HG02840 (cell line): ENCODE data around the gene KBTBD12.

Experiments used
- ATAC-seq: cut with Tn5 transposase; IDR thresholded peaks from one replicate; pipeline ENCODE4 v1.9.1; 2021; ENCODE audit warnings: mild to moderate bottlenecking, moderate library complexity, moderate number of reproducible peaks; ENCODE audit not compliant: unreplicated experiment, low FRiP score

The KBTBD12 gene

DNA sequence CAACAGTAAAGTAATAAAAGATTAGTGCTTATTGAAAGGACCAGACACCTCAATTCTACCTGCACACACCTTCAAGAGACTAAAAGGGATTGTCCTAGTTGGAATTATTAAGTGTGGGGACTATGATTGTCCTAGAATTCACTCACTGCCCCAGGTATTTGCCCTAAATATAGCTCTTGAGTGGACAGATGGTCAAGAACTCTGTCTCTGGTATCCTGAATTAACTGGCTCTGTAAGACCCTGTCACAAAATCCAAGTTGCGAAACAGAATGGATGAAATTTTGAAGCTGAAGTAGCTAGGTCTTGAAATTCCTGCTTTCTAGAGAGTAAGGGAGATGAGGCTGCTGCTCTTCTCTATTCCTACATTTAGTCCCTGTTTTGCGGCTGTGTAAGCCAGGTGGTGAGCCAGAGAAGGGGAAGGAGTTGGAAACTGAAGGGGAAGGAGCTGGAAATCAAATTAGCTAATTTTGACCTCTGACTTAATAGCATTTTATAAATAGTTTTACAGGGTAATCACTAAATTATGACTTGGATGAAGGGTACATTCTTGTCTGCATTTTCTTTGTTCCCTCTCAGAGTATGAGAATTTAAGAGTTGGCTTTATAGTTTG, 34.5 kb downstream of the KBTBD12 start:
- ATAC-seq, result no peak

GRCh38 chr3:127951276-127951675, 36.2 kb downstream of the KBTBD12 start:
- ATAC-seq, result no peak

DNA sequence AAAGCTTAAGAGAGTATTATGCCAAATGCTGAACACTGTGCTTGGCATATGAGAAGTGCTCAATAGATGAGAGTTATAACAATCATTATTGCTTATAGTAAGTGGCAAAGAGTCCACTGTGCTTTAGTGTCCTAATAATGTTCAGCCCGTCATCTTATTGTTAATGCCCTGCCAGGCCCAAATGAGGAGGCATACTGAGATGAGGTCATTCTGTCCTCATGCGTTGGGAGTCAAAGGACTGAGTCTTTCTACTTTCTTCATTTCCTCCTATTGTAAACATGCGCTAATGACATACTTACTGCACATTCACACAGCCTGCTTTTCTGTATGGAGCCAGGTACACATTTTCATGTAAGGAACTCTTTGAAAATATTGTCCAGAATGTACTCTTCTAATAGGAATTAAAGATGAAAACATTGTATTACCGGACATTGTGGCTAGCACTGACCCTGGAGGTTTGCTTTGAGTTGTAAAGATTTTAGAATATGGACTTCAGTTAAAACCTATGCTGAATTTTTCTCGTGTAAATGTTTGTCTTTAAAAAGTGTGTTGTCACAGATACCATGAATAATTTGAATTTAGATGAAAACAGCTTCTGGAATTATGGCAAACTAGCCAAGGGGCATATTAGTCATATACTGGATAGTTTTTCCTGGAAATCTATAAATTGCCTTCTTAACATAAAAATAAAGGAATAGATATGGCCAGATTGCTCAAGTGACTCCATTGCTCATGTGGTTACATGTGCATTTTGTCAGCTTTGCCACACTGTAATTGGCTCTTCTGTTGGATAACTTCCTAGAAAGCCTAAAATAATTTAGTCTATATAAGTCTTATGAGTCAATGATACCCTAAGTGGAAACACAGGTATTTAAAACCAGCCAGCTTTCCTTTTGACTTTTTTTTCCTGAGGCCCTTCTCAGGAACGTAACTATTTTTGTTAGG, 38.3 kb downstream of the KBTBD12 start:
- ATAC-seq, result no peak

DNA sequence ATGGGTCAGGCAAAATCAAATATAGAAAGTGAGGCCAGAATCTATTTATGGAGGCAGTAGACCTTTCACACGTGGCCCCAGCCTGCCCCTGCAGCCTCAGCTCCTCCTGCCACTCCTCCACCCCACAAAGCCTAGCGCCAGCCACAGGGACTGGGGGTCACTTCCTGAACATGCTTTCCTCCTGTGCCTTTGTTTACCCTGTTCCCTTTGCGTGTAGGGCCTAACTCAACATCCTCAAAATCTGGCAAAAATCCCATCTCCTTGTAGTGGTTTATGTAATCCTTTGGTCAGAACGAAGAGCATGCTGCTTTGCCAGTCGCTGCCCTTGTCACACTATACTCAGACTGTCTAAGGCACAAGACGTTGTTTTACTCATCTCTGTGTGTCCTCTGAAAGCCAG, 39.6 kb downstream of the KBTBD12 start:
- no peak for ATAC-seq

GRCh38 chr3:127955728-127956127, 40.7 kb downstream of the KBTBD12 start:
- ATAC-seq, result no peak

DNA sequence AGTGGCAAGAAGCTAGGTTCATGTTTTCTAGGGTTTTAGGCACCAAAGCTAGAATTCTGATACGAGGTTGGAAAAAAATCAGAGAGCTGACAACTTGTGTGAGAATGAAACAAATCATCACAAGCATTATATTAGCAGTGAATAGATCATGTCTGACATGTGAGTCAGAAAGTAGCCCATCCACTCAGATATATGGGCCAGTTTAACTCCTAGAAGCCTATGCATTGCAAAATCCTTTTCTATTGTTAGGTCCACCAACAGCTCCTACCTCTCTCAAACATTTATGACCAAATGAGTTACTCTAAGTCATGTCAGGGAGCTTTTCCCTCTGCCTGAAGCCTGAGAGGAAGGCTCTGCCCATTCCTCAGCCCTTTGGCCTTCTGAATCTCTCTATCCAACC, 44.0 kb downstream of the KBTBD12 start:
- ATAC-seq, result no peak

- no peak for ATAC-seq
Observed at GRCh38 chr3:127959873-127960272, 44.8 kb downstream of the KBTBD12 start.

DNA sequence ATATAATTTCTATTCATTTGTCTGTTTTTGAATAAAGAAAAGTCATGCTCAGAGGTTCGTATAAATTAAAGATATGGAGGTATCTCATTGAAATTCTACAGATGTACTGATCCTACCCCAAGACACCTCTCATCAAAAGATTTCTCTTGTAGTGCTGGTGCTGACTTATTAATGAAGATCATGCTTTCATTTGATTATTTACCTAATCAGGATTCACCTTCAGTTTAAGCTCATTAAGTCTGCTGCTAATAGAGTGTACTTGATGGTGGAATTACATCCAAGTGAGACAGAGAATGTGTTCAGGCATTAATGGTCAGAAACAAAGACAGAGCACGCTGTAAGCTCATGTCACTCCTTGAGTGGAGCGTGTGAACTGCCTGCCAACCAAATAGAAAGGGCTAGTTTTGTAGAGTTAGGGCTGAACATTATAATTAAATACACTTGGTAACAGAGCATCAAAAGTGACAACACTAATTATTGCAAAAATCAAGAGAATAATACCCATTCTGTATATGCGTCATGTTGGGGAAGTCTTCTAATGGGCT, 45.5 kb downstream of the KBTBD12 start:
- ATAC-seq, result no peak

DNA sequence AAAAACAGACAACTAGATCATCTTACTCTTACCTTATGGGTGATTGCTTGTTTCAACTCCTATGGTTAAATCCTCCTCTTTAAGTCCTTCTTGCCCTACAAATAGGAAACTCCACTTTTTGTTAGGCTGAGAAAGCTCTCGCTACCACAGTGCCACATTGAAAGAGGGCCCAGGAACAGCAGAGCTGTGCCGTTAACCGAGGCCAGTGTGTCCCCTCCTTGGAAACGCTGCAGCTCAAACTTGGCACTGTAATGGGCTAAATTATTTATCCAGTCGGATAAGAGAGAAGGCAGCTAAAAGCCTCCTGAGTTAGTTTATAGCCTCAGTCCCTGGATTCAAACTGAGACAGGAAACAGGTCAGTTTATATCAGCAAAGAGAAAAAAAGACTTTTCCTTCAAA, 46.1 kb downstream of the KBTBD12 start:
- ATAC-seq, result no peak

- no peak for ATAC-seq
Observed at GRCh38 chr3:127961963-127962362, 46.9 kb downstream of the KBTBD12 start.

- ATAC-seq, result no peak
Observed at GRCh38 chr3:127962937-127963336, 47.9 kb downstream of the KBTBD12 start.

- no peak for ATAC-seq
Observed at GRCh38 chr3:127964053-127964452, 49.0 kb downstream of the KBTBD12 start.

DNA sequence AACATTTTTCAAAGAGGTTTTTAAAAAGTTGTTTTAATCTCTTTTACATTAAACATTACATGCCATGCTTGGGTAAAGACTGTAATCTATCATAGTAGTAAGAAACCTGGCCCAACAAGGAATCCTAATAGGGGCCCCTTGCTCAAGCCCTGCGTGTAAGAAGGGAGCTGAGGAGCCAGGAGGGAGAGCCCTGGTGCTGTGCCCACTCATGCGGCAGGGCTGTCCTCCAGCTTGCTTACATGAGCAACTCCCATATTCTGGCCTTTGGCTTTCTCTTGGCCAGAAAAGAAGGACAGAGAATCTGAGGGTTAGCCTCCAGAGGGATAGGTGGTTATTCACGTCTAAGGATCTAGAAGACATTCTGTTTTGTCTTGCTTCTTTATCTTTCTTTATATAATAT, 49.8 kb downstream of the KBTBD12 start:
- ATAC-seq, result no peak

GRCh38 chr3:127967316-127967715, 52.3 kb downstream of the KBTBD12 start:
- ATAC-seq, result no peak

GRCh38 chr3:127970966-127971592, 56.0 kb downstream of the KBTBD12 start:
- no peak for ATAC-seq

GRCh38 chr3:127974226-127974625, 59.2 kb downstream of the KBTBD12 start:
- ATAC-seq, result no peak

GRCh38 chr3:127975153-127976029, 60.4 kb downstream of the KBTBD12 start:
- no peak for ATAC-seq

DNA sequence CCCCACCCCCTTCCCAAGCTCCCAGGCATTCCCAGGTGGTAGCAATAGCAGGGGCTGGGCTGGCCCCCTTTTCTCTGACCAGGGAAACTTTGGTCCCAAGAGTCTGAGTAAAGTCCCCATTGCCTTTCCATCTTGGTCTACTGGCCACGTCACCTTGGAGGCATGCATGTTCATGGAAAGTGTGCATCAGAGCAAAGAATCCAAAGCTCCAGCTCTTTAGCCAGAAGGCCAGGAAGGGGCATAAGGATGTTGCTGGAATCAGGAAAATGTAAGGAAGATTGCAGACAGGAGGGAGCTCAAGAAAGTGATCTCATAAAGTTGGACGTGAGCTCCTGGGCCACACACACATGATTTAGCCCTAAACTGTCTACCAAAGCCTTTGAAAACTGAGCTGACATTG, 63.6 kb downstream of the KBTBD12 start:
- no peak for ATAC-seq

DNA sequence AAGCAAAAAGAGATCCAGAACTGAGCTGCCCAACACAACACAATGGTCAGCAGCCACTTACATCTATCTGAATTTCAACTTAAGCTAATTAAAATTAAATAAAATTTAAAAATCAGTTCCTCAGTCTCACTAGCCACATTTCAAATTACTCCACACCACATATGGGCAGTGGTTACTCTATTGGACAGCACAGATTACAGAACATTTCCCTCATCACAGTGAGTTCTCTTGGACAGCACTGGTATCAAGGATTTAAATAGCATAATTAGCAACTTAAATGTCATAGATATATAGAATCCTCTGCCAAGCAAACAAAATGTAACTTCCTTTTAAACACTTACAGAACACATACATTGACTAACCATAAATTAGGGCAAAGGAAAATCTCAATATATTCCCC, 64.4 kb downstream of the KBTBD12 start:
- no peak for ATAC-seq

DNA sequence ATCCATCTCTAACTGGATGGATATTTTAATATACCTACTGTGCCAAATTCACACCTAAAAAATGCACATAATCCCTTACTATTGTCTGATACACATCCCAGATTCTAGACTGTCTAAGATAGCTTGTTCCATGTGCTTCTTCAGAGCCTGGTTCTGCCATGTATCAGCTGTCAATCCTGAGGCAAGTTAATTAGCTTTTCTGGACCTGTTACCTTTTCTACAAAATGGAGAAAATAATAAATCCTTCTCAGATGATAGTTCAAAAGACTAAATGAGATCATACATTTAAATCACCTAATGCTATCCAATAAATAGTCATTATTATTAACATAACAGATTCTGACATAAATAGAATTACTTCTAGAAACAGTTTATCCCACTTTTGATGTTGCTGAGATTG, 66.1 kb downstream of the KBTBD12 start:
- ATAC-seq, result no peak
